CD14-positive monocyte (primary cell): ENCODE results near the gene KCTD18. TPM values are rescaled to one million over a fixed set of nuclear protein-coding genes. Genes with fewer than 3 reads are reported as not detected.

Source experiments
- DNase-seq, 3 donors: peaks; one replicate each; pipeline ENCODE4 v3.0.0-alpha.2; 2011 to 2022
- H2AFZ ChIP-seq: 2 replicates; pipeline ENCODE4 v1.6.0; 2012; ENCODE audit warnings: mild to moderate bottlenecking, low read depth, low read length, inconsistent platforms; ENCODE audit not compliant: insufficient read depth, poor library complexity, severe bottlenecking
- H3K27ac ChIP-seq, 2 donors: 1 replicate in 1 of 2; 2 replicates in 1 of 2; pipeline ENCODE4 v1.5.1; 2012 to 2013; ENCODE audit warnings: low read length in 2 of 2, control low read depth in 1 of 2, inconsistent platforms in 1 of 2, low read depth in 1 of 2, mild to moderate bottlenecking in 1 of 2
- H3K27me3 ChIP-seq, 2 donors: one replicate each; pipeline versions ENCODE4 v1.6.0 to v1.6.1; 2011 to 2013; ENCODE audit warnings: low read length in 2 of 2; ENCODE audit not compliant: control insufficient read depth in 2 of 2, insufficient read depth in 2 of 2
- H3K36me3 ChIP-seq, 2 donors: replicated peaks in 1 of 2; 1 replicate in 1 of 2; 2 replicates in 1 of 2; pipeline versions ENCODE4 v1.5.1 to v1.6.1; 2012 to 2013; ENCODE audit warnings: low read length in 2 of 2, control low read depth in 1 of 2, inconsistent platforms in 1 of 2, mild to moderate bottlenecking in 1 of 2; ENCODE audit not compliant: insufficient read depth in 2 of 2, control insufficient read depth in 1 of 2
- H3K4me1 ChIP-seq, 2 donors: 1 replicate in 1 of 2; 2 replicates in 1 of 2; pipeline versions ENCODE4 v1.5.1 to v1.6.1; 2012 to 2013; ENCODE audit warnings: low read length in 2 of 2, control low read depth in 1 of 2, inconsistent platforms in 1 of 2, mild to moderate bottlenecking in 1 of 2, moderate library complexity in 1 of 2; ENCODE audit not compliant: insufficient read depth in 2 of 2, control insufficient read depth in 1 of 2
- H3K4me2 ChIP-seq: replicated peaks from 2 replicates; pipeline ENCODE3; 2012; ENCODE audit warnings: low read length, moderate library complexity, mild to moderate bottlenecking; ENCODE audit not compliant: poor library complexity, severe bottlenecking; ENCODE audit errors: extremely low read depth
- H3K4me3 ChIP-seq, 3 experiments: fragments of 200-600 bp in 1 of 3; sonication (generic) in 1 of 3; replicated peaks in 1 of 3; 1 replicate in 2 of 3; 2 replicates in 1 of 3; pipeline ENCODE4 v1.5.1; 2011 to 2013; ENCODE audit warnings: low read length in 3 of 3, mild to moderate bottlenecking in 3 of 3, control low read depth in 2 of 3, low read depth in 2 of 3, inconsistent platforms in 1 of 3, moderate library complexity in 1 of 3
- H3K79me2 ChIP-seq: 2 replicates; pipeline ENCODE4 v1.6.0; 2012; ENCODE audit warnings: mild to moderate bottlenecking, control low read depth, inconsistent platforms, low read length, moderate library complexity; ENCODE audit not compliant: insufficient read depth
- H3K9ac ChIP-seq: 2 replicates; pipeline ENCODE4 v1.6.0; 2017; ENCODE audit warnings: low read length, mild to moderate bottlenecking; ENCODE audit not compliant: insufficient read depth, poor library complexity, severe bottlenecking
- H3K9me3 ChIP-seq, 2 donors: replicated peaks in 1 of 2; 1 replicate in 1 of 2; 2 replicates in 1 of 2; pipeline versions ENCODE4 v1.5.1 to v1.6.1; 2012 to 2013; ENCODE audit warnings: low read length in 2 of 2, control low read depth in 1 of 2; ENCODE audit not compliant: control insufficient read depth in 1 of 2, insufficient read depth in 1 of 2
- H4K20me1 ChIP-seq: 2 replicates; pipeline ENCODE4 v1.6.0; 2012; ENCODE audit warnings: mild to moderate bottlenecking, low read length, control low read depth, moderate library complexity; ENCODE audit not compliant: insufficient read depth
- H3K27ac Mint-ChIP-seq, 7 donors: one replicate each; pipeline ENCODE4 v1.8.0; 2020; ENCODE audit warnings: mild to moderate bottlenecking in 7 of 7, mixed read lengths in 7 of 7, moderate library complexity in 6 of 7, inconsistent platforms in 2 of 7
- H3K27me3 Mint-ChIP-seq, 3 donors: one replicate each; pipeline ENCODE4 v1.8.0; 2021 to 2022; ENCODE audit warnings: low read depth in 3 of 3, mild to moderate bottlenecking in 3 of 3, mixed read lengths in 3 of 3, moderate library complexity in 3 of 3, inconsistent platforms in 1 of 3
- H3K36me3 Mint-ChIP-seq, 2 donors: one replicate each; pipeline ENCODE4 v1.8.0; 2020; ENCODE audit warnings: mixed read lengths in 2 of 2, inconsistent platforms in 1 of 2, mild to moderate bottlenecking in 1 of 2
- H3K4me1 Mint-ChIP-seq: one replicate; pipeline ENCODE4 v1.8.0; 2020; ENCODE audit warnings: mild to moderate bottlenecking, mixed read lengths
- H3K4me3 Mint-ChIP-seq, 2 donors: one replicate each; pipeline ENCODE4 v1.8.0; 2020; ENCODE audit warnings: mild to moderate bottlenecking in 2 of 2, mixed read lengths in 2 of 2, moderate library complexity in 1 of 2
- H3K9me3 Mint-ChIP-seq, 7 donors: one replicate each; pipeline ENCODE4 v1.8.0; 2020 to 2022; ENCODE audit warnings: mixed read lengths in 7 of 7, mild to moderate bottlenecking in 6 of 7, moderate library complexity in 6 of 7, inconsistent platforms in 2 of 7
- WGBS: methylation state at CpG from one replicate; pipeline ENCODE4 v1.1.5; 2013; ENCODE audit warnings: missing lambda C conversion rate; ENCODE audit not compliant: insufficient coverage; 5-methylcytosine and 5-hydroxymethylcytosine counted together
- intact Hi-C, 2 donors: fragments of 100-400 bp; cut with micrococcal nuclease; formaldehyde crosslinking; loops; one replicate each; pipeline versions ENCODE4 v1.15.0 to v1.15.1; 2023
- polyA plus RNA-seq, 3 donors: library from polyadenylated mRNA; depleted of rRNA in 1 of 3; unstranded in 2 of 3; stranded (reverse) in 1 of 3; fragments of 300-500 nt in 2 of 3; fragments of >200 nt in 1 of 3; fragmentation: Illumina TruSeq in 2 of 3; gene quantifications; 1 replicate in 2 of 3; 2 replicates in 1 of 3; pipeline ENCODE4 v1.2.3, GENCODE V29; 2012 to 2021
- TF ChIP-seq, protein P1 (sequence below): fragments of 200-600 bp; IDR thresholded peaks from one replicate; pipeline ENCODE4 v1.8.0; 2022; ENCODE audit warnings: antibody characterized with exemption, mild to moderate bottlenecking

KCTD18 gene
- polyA plus RNA-seq, 3 donors = 9.7 to 14.6 (median 11.8) TPM

DNA sequence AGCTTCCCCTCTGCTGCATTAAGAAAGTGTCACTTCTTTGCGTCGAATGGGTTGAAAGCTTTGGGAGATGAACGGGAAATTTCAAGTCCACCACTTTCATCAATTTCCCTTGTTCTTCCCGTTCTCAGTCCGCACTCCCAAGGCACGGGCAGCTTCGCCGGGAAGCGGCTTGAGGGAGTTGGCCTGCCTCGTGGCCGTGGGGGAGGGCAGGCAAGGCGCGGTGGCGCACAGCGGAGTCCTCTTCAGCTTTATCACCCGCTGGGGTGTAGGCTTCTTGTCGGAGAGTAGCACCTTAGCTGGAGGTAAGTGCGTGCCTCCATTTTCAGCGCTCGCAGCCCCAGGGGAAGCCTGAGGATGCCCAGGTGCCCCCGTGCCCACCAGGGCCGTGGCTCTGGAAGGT, 19.9 kb downstream of the KCTD18 start:
- no peaks in the 10 kb centered on the region for H3K9me3 Mint-ChIP-seq
- Histone ChIP-seq H3K4me2 (no peak overlapping the region), H3K4me3 (no peak overlapping the region), H3K9me3 (no peaks in the 10 kb centered on the region), H3K79me2 (no peaks in the 10 kb centered on the region), H2AFZ (no peak overlapping the region), H3K36me3 (peaks cover 44 to 68% of the 10 kb centered on the region in 2 donors), H3K9ac (no peak overlapping the region), H4K20me1 (no peaks in the 10 kb centered on the region), H3K4me1 (no peaks in the 10 kb centered on the region), H3K27me3 (no peaks in the 10 kb centered on the region), H3K27ac (no peak overlapping the region)
- no peak overlapping the region for H3K4me3 Mint-ChIP-seq
- no peak for DNase-seq
- H3K27ac Mint-ChIP-seq = no peak overlapping the region
- H3K27me3 Mint-ChIP-seq = peaks cover 0 to 1% (median 0%) of the 10 kb centered on the region in 3 donors
- TF ChIP-seq, protein P1, sequence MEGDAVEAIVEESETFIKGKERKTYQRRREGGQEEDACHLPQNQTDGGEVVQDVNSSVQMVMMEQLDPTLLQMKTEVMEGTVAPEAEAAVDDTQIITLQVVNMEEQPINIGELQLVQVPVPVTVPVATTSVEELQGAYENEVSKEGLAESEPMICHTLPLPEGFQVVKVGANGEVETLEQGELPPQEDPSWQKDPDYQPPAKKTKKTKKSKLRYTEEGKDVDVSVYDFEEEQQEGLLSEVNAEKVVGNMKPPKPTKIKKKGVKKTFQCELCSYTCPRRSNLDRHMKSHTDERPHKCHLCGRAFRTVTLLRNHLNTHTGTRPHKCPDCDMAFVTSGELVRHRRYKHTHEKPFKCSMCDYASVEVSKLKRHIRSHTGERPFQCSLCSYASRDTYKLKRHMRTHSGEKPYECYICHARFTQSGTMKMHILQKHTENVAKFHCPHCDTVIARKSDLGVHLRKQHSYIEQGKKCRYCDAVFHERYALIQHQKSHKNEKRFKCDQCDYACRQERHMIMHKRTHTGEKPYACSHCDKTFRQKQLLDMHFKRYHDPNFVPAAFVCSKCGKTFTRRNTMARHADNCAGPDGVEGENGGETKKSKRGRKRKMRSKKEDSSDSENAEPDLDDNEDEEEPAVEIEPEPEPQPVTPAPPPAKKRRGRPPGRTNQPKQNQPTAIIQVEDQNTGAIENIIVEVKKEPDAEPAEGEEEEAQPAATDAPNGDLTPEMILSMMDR = no peak
- 98% methylated on average over 15 of the region's 22 CpGs for WGBS
- intact Hi-C loops = no loop called here
- peaks cover 57 to 61% of the 10 kb centered on the region in 2 donors for H3K36me3 Mint-ChIP-seq
- H3K4me1 Mint-ChIP-seq = peaks cover 2% of the 10 kb centered on the region

DNA sequence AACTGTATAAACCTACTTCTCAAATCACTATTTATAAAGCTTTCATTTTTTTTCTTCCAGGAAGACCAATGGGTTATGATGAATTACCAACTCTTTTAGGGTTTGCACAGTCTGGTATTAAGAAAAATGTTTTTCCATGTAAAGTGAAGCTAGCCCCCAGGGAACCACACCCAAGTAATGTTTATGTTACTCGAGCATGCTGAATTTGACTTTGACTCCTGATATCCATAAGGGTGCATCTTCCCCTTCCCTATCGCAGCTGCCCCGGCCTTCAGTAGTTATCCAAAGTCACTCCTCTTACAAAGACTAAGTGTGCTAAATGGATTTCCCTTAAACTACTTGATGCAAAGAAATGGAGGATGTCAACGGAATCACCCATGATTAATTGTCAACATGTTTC, 21.7 kb downstream of the KCTD18 start:
- H3K27ac Mint-ChIP-seq = no peak overlapping the region

More for the DNA sequence above, 21.7 kb downstream of the KCTD18 start:
- TF ChIP-seq, protein P1 = no peak
- H3K27me3 Mint-ChIP-seq = peaks cover 0 to 1% (median 0%) of the 10 kb centered on the region in 3 donors
- H3K4me1 Mint-ChIP-seq = no peaks in the 10 kb centered on the region
- Histone ChIP-seq H3K27ac (no peak overlapping the region), H3K79me2 (no peaks in the 10 kb centered on the region), H2AFZ (no peak overlapping the region), H3K4me3 (no peak overlapping the region), H3K9ac (no peak overlapping the region), H3K27me3 (no peaks in the 10 kb centered on the region), H3K4me1 (no peaks in the 10 kb centered on the region), H3K4me2 (no peak overlapping the region), H3K36me3 (peaks cover 40 to 50% of the 10 kb centered on the region in 2 donors), H4K20me1 (no peaks in the 10 kb centered on the region), H3K9me3 (no peaks in the 10 kb centered on the region)
- no peaks in the 10 kb centered on the region for H3K9me3 Mint-ChIP-seq
- WGBS = 90% methylated on average over 2 of the region's 4 CpGs
- H3K36me3 Mint-ChIP-seq = peaks cover 39 to 48% of the 10 kb centered on the region in 2 donors
- DNase-seq = no peak
- no peak overlapping the region for H3K4me3 Mint-ChIP-seq
- intact Hi-C loops = no loop called here
